ENCODE measurements around the gene SMIM33.

DNA sequence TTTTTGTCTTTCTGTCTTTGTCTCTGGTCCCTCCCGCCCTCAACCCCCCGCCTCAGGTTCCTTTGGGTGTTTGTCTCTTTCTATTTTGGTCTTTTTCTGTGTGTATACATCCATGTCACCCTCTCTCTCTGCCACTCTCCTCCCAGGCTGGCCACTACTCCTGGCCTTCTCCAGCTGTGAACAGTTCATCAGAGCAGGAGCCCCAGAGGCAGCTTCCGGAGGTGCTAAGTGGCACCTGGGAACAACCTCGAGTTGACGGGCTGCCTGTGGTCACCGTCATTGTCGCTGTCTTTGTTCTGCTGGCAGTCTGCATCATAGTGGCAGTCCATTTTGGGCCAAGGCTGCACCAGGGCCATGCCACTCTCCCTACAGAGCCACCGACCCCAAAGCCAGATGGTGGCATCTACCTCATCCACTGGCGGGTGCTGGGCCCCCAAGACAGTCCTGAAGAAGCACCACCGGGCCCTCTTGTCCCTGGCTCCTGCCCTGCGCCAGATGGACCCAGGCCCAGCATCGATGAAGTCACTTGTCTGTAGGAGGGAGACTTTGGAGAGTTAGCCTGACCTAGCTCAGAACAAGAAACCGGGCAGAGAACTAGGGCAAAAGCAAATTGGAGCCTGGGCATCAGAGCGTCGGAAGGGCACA lies 1.7 kb downstream of the SMIM33 start:
- TF ChIP-seq POLR2AphosphoS5 (IDR thresholded peaks at IDR 0.05; ENCODE audit: insufficient read depth in 1 of 2, low read depth in 1 of 2), result no peak
- TF ChIP-seq, protein P1, sequence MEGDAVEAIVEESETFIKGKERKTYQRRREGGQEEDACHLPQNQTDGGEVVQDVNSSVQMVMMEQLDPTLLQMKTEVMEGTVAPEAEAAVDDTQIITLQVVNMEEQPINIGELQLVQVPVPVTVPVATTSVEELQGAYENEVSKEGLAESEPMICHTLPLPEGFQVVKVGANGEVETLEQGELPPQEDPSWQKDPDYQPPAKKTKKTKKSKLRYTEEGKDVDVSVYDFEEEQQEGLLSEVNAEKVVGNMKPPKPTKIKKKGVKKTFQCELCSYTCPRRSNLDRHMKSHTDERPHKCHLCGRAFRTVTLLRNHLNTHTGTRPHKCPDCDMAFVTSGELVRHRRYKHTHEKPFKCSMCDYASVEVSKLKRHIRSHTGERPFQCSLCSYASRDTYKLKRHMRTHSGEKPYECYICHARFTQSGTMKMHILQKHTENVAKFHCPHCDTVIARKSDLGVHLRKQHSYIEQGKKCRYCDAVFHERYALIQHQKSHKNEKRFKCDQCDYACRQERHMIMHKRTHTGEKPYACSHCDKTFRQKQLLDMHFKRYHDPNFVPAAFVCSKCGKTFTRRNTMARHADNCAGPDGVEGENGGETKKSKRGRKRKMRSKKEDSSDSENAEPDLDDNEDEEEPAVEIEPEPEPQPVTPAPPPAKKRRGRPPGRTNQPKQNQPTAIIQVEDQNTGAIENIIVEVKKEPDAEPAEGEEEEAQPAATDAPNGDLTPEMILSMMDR (IDR thresholded peaks at IDR 0.05), result no peak
- TF ChIP-seq POLR2A (IDR thresholded peaks at IDR 0.05), result no peak
